ENCODE results near the gene ATP1A1.

- no peak for TF ChIP-seq CTCF (IDR thresholded peaks at IDR 0.05; ENCODE audit: low read length)
- TF ChIP-seq EZH2 (IDR thresholded peaks at IDR 0.05; ENCODE audit: borderline replicate concordance, low read length): no peak
Observed at GRCh38 chr1:116387551-116387950, 14.5 kb downstream of the ATP1A1 start.
